Stimulated activated CD8-positive, alpha-beta memory T cell treated with anti-CD3 and anti-CD28 coated beads, Interleukin-4, amount 100 ng/mL, for 24 hours (primary cell): ENCODE data around the gene GPR3.
A peak's percentile ranks its signal among the peaks of the same experiment; 100 is the strongest.
"Not testable (repeated sequence)": the region's sequence is repeated elsewhere in the genome, so short reads cannot be mapped to it uniquely, and the experiment has no call there.

ENCODE experiments used
- DNase-seq: peaks from one replicate; pipeline ENCODE4 v3.0.0-alpha.2; 2020; ENCODE audit warnings: low read depth

Gene GPR3

GRCh38 chr1:27400082-27400962 lies 7.9 kb downstream of the GPR3 start:
- DNase-seq = no peak

- no peak for DNase-seq
Observed at GRCh38 chr1:27400963-27401341, 8.5 kb downstream of the GPR3 start.

GRCh38 chr1:27402349-27402754 lies 9.9 kb downstream of the GPR3 start:
- DNase-seq = no peak

GRCh38 chr1:27403065-27403726 lies 10.8 kb downstream of the GPR3 start:
- no peak for DNase-seq

GRCh38 chr1:27403931-27404330 lies 11.5 kb downstream of the GPR3 start:
- DNase-seq = no peak

- no peak for DNase-seq
Observed at GRCh38 chr1:27405074-27405473, 12.7 kb downstream of the GPR3 start.

- DNase-seq = not testable (repeated sequence)
Observed at GRCh38 chr1:27405598-27406361, 13.4 kb downstream of the GPR3 start.

GRCh38 chr1:27406362-27406680 lies 13.9 kb downstream of the GPR3 start:
- DNase-seq = no peak

GRCh38 chr1:27406791-27407190 lies 14.4 kb downstream of the GPR3 start:
- DNase-seq = not testable (repeated sequence)

GRCh38 chr1:27408151-27408550 lies 15.7 kb downstream of the GPR3 start:
- DNase-seq = no peak

- DNase-seq = no peak
Observed at GRCh38 chr1:27409669-27410068, 17.2 kb downstream of the GPR3 start.

GRCh38 chr1:27410709-27411108 lies 18.3 kb downstream of the GPR3 start:
- no peak for DNase-seq

GRCh38 chr1:27412502-27412901 lies 20.1 kb downstream of the GPR3 start:
- DNase-seq = no peak

- DNase-seq = no peak
Observed at GRCh38 chr1:27413004-27413403, 20.6 kb downstream of the GPR3 start.

- DNase-seq = no peak
Observed at GRCh38 chr1:27414091-27414490, 21.7 kb downstream of the GPR3 start.

- DNase-seq = no peak
Observed at GRCh38 chr1:27416387-27417111, 24.1 kb downstream of the GPR3 start.

- DNase-seq = no peak
Observed at GRCh38 chr1:27417713-27418112, 25.3 kb downstream of the GPR3 start.

- peak; percentile 42 for DNase-seq
Observed at GRCh38 chr1:27418326-27419185, 26.1 kb downstream of the GPR3 start.

GRCh38 chr1:27423709-27424108 lies 31.3 kb downstream of the GPR3 start:
- no peak for DNase-seq

- no peak for DNase-seq
Observed at GRCh38 chr1:27427329-27427728, 34.9 kb downstream of the GPR3 start.

- DNase-seq = no peak
Observed at GRCh38 chr1:27427816-27428315, 35.4 kb downstream of the GPR3 start.
